Endodermal cell (in vitro differentiated cells): Measurements from ENCODE around the gene BLNK. TPM values are rescaled to one million over a fixed set of nuclear protein-coding genes. Genes with fewer than 3 reads are reported as not detected.

ENCODE experiments used
- DNase-seq: peaks from one replicate; pipeline ENCODE4 v3.0.0-alpha.2; 2017
- H3K27ac ChIP-seq: 2 replicates; pipeline ENCODE4 v1.5.1; 2013; ENCODE audit warnings: mild to moderate bottlenecking, low read depth, low read length, moderate library complexity
- H3K27me3 ChIP-seq: 2 replicates; pipeline ENCODE4 v1.6.1; 2013; ENCODE audit warnings: mild to moderate bottlenecking, low read length, moderate library complexity; ENCODE audit not compliant: insufficient read depth, control insufficient read depth, poor library complexity, severe bottlenecking
- H3K36me3 ChIP-seq: 2 replicates; pipeline ENCODE4 v1.7.0; 2013; ENCODE audit warnings: mild to moderate bottlenecking, low read length, moderate library complexity; ENCODE audit not compliant: control insufficient read depth, insufficient read depth
- H3K4me1 ChIP-seq: one replicate; pipeline ENCODE4 v1.7.0; 2013; ENCODE audit warnings: low read length; ENCODE audit not compliant: control insufficient read depth, insufficient read depth
- H3K4me3 ChIP-seq: 2 replicates; pipeline ENCODE4 v1.5.1; 2013; ENCODE audit warnings: mild to moderate bottlenecking, low read length, moderate library complexity
- H3K9ac ChIP-seq: 2 replicates; pipeline ENCODE4 v1.6.1; 2013; ENCODE audit warnings: mild to moderate bottlenecking, low read length, moderate library complexity; ENCODE audit not compliant: poor library complexity, severe bottlenecking; ENCODE audit errors: extremely low read depth
- H3K9me3 ChIP-seq: 2 replicates; pipeline ENCODE4 v1.6.1; 2013; ENCODE audit warnings: mild to moderate bottlenecking, low read length, moderate library complexity; ENCODE audit not compliant: control insufficient read depth
- H3K27ac Mint-ChIP-seq: 2 replicates; pipeline ENCODE4 v1.8.0; 2020; ENCODE audit warnings: mixed read lengths
- H3K27me3 Mint-ChIP-seq: 2 replicates; pipeline ENCODE4 v1.8.0; 2021; ENCODE audit warnings: mild to moderate bottlenecking, mixed read lengths; ENCODE audit not compliant: insufficient read depth
- H3K36me3 Mint-ChIP-seq: 2 replicates; pipeline ENCODE4 v1.8.0; 2020; ENCODE audit warnings: low read depth, mixed read lengths
- H3K4me1 Mint-ChIP-seq: 2 replicates; pipeline ENCODE4 v1.8.0; 2020; ENCODE audit warnings: mixed read lengths
- H3K4me3 Mint-ChIP-seq: 2 replicates; pipeline ENCODE4 v1.8.0; 2020; ENCODE audit warnings: mild to moderate bottlenecking, moderate library complexity, mixed read lengths
- H3K9me3 Mint-ChIP-seq: 2 replicates; pipeline ENCODE4 v1.8.0; 2020; ENCODE audit warnings: mild to moderate bottlenecking, mixed read lengths
- CTCF ChIP-seq: fragments of 200-600 bp; sonication (generic); conservative IDR thresholded peaks from 2 replicates; pipeline ENCODE4 v1.5.0; 2021; ENCODE audit warnings: antibody characterized with exemption, mild to moderate bottlenecking
- whole genome bisulfite sequencing, 2 experiments: methylation state at CpG; one replicate each; pipeline versions ENCODE4 v1.1.5 to v1.1.7; 2013; ENCODE audit warnings: missing lambda C conversion rate in 2 of 2, mixed read lengths in 1 of 2; ENCODE audit not compliant: insufficient coverage in 1 of 2, insufficient read length in 1 of 2; 5-methylcytosine and 5-hydroxymethylcytosine counted together
- total RNA-seq, 2 donors: library from RNA; stranded (reverse); fragmentation: NEBNext Ultra II Directional in 1 of 2; extraction: Animal tissue kit (Norgen Biotek cat#: 25700) in 1 of 2; gene quantifications; 2 replicates in 1 of 2; 3 replicates in 1 of 2; pipeline ENCODE4 v1.2.1, GENCODE V29; 2021

BLNK gene
- total RNA-seq, 2 donors from 2014 or later: not detected

DNA sequence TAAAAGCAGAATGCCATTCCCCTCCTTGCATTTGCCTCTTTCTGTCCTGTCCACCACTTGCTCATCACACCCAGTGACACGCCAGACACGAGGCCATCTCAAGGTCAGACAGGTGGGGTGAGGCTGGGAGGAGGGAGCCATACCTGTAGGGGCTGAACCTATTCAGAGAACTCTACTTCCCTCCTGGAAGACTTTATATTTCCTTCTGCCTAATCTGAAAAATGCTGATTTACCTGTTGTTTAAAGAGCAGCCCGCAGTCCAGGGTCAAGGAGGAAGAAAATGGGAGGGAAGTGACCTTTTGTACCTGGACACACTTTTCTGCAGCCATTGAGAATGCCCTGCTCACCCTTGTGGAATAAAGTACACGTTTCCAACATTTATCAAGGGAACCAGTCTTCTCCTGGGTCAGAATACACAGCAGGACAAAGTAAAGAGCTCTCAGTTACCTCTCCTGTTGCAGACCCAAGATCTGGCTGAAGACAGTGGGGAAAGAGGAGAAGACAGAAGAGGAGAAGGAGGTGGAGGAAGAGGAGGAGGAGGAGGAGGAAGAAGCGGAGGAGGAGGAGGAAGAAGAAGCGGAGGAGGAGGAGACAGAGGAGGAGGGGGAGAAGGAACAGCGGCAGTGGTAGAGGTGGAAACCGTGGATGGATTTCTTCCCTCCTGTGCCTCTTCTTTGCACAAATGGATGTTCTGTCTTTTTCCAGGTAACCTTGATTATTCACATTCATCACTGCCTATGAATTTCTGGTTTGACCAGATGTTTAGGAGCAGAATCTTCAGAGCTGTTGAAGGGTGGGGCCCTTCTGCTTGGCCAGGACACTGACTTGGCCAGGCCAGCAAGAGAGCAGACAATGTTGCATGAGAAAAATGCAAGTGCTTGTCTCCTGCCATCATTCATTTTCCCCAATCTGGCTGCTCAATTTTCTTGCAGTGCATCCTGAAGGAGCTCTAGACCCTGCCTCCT lies 1.2 kb upstream of the BLNK start:
- Histone ChIP-seq H3K9ac (no peak overlapping the region), H3K4me3 (no peak overlapping the region), H3K27ac (no peak overlapping the region), H3K9me3 (no peaks in the 10 kb centered on the region), H3K4me1 (no peaks in the 10 kb centered on the region), H3K27me3 (peaks cover 14% of the 10 kb centered on the region), H3K36me3 (no peaks in the 10 kb centered on the region)
- no peak for DNase-seq
- no peaks in the 10 kb centered on the region for H3K36me3 Mint-ChIP-seq
- H3K4me1 Mint-ChIP-seq: no peaks in the 10 kb centered on the region
- WGBS, 2 experiments: 81 to 90% methylated on average over 2 to 8 of the region's 8 CpGs
- peaks cover 12% of the 10 kb centered on the region for H3K27me3 Mint-ChIP-seq
- H3K27ac Mint-ChIP-seq: no peak overlapping the region
- no peaks in the 10 kb centered on the region for H3K9me3 Mint-ChIP-seq
- no peak overlapping the region for H3K4me3 Mint-ChIP-seq
- TF ChIP-seq CTCF: no peak

DNA sequence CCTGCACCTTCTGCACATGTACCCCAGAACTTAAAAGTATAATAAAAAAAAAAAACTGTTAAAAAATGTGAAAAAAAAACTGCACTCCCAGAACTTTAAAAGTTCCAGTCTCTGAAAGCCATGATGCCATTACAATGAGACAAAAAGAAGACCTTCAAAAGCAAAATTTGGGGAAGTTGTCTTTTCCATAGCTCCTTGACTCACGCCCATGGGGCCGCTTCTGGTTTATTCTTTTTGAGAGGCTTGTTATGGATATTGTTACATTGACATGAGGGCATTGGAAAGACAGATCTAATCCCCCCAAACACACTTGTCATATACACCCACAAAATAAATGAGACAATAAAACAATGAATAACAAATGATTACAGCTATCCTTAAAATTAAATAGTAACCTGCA lies 798 bp downstream of the BLNK start:
- Histone ChIP-seq H3K9ac (no peak overlapping the region), H3K4me3 (no peak overlapping the region), H3K4me1 (peaks cover 4% of the 10 kb centered on the region), H3K27me3 (peaks cover 14% of the 10 kb centered on the region), H3K36me3 (no peaks in the 10 kb centered on the region), H3K9me3 (no peaks in the 10 kb centered on the region), H3K27ac (no peak overlapping the region)
- TF ChIP-seq CTCF: no peak
- Mint-ChIP-seq H3K27me3 (peaks cover 7% of the 10 kb centered on the region), H3K4me3 (no peak overlapping the region), H3K4me1 (peaks cover 6% of the 10 kb centered on the region), H3K27ac (no peak overlapping the region), H3K9me3 (no peaks in the 10 kb centered on the region), H3K36me3 (no peaks in the 10 kb centered on the region)
- 90% methylated on average over 2 of the region's 2 CpGs; no CpG with 5 or more reads in 1 of the 2 experiments for WGBS, 2 experiments
- DNase-seq: no peak

DNA sequence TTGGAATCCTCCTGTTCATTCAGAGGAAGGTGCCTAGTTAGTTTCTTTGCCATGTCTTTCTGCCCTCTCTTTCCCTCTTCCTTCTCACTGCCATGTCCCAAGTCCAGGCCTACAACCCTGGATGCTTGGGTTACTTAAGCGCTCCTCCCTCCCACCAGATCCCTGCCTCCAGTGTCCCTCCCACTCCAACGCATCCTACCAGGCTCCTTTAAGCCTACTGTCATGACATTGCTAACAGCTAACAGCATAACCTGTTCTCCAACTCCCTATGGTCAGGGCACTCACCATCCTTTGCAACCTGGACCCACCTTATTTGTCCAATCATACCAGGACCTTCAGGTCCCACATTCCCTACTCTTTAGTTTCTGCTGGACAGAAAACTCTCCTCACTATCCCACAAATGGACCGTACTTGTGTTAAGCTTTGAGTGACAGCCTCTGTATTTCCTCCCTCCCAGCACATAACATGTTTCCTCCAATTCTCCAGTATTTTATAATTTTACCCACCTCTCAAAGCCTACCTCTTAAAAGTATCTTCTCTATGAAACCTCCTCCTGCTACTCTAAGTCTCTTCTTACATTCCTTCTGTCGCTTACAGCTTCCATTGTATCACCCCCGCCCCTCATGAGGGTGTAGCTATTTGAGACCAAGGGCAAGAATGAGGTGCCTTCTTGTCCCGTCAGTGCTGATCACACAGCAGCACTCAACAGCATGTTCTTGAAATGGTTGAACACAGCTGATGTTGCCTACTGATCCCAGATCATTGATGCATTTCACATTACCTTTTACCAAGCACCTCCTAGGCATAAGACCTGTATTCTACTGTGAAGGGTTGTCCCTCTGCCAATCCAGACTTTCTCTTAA lies 1.7 kb downstream of the BLNK start:
- H3K4me1 Mint-ChIP-seq: peaks cover 6% of the 10 kb centered on the region
- H3K4me3 ChIP-seq: no peak overlapping the region
- peaks cover 7% of the 10 kb centered on the region for H3K27me3 Mint-ChIP-seq
- no peaks in the 10 kb centered on the region for H3K9me3 ChIP-seq
- 89 to 93% methylated on average over 3 to 6 of the region's 6 CpGs for WGBS, 2 experiments
- no peaks in the 10 kb centered on the region for H3K36me3 ChIP-seq
- H3K4me1 ChIP-seq: peaks cover 4% of the 10 kb centered on the region
- H3K9ac ChIP-seq: no peak overlapping the region
- H3K36me3 Mint-ChIP-seq: no peaks in the 10 kb centered on the region
- no peak overlapping the region for H3K27ac Mint-ChIP-seq
- H3K27ac ChIP-seq: no peak overlapping the region
- no peaks in the 10 kb centered on the region for H3K9me3 Mint-ChIP-seq
- DNase-seq: no peak
- H3K27me3 ChIP-seq: peaks cover 14% of the 10 kb centered on the region
- no peak for TF ChIP-seq CTCF
- H3K4me3 Mint-ChIP-seq: no peak overlapping the region
